NB4 (cell line): ENCODE results near the gene LFNG.

Experiments
- POLR2A ChIP-seq: IDR thresholded peaks from 2 replicates; pipeline ENCODE4 v1.6.1; 2011; ENCODE audit warnings: mild to moderate bottlenecking; ENCODE audit not compliant: insufficient read length; ENCODE audit errors: extremely low read depth
- TF ChIP-seq, protein P1 (sequence below): IDR thresholded peaks from one replicate; pipeline ENCODE4 v1.5.1; 2012; ENCODE audit warnings: low read depth, low read length
- TF ChIP-seq, protein P2 (sequence below): IDR thresholded peaks from 2 replicates; pipeline ENCODE4 v1.6.1; 2011; ENCODE audit warnings: low read depth, low read length

DNA sequence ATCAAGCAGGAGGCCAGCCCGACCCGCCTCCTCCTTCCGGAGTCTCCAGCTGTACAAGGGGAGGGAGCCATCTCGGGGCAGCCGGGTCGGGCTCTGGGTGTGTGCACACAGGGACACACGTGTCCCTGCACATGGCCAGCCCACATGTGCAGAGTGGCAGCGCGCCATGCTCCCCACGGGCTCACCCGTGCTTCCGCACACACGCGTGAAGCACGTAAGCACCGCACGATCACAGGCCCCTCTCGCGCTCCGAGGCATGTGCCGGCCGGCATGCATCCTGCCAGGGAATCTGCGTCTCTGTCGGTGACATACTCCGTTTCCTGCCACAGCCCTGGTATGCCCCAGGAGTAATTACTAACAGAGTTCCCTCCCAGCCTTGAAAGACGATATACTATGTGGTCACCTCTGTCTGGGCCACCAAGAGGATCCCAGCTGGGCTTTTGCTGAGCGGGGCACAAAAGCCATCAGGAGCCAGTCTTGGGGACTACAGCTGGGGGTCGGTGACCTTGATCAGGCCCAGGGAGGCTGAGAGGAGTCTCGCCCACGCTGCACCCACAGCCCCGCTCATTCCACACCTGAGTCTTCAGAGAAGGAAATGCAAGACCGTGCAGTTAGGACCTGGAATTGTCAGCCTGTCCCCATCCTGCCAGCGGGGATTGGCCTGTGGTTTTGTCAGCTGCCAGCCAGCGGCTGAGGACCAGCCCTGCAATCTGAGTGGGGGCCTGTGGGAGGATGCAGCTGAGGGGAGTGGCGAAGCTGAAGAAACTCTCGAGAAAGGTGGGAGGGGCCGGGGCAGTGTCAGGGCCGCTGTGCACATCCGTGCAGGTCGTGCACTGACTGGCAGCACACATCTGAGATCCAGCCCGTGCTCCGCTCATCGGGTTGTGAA is 11.0 kb upstream of the LFNG start:
- TF ChIP-seq, protein P1, sequence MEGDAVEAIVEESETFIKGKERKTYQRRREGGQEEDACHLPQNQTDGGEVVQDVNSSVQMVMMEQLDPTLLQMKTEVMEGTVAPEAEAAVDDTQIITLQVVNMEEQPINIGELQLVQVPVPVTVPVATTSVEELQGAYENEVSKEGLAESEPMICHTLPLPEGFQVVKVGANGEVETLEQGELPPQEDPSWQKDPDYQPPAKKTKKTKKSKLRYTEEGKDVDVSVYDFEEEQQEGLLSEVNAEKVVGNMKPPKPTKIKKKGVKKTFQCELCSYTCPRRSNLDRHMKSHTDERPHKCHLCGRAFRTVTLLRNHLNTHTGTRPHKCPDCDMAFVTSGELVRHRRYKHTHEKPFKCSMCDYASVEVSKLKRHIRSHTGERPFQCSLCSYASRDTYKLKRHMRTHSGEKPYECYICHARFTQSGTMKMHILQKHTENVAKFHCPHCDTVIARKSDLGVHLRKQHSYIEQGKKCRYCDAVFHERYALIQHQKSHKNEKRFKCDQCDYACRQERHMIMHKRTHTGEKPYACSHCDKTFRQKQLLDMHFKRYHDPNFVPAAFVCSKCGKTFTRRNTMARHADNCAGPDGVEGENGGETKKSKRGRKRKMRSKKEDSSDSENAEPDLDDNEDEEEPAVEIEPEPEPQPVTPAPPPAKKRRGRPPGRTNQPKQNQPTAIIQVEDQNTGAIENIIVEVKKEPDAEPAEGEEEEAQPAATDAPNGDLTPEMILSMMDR, result no peak
- TF ChIP-seq POLR2A, result no peak
- TF ChIP-seq, protein P2, sequence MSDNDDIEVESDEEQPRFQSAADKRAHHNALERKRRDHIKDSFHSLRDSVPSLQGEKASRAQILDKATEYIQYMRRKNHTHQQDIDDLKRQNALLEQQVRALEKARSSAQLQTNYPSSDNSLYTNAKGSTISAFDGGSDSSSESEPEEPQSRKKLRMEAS, result peak; percentile 96
